RWPE2 (cell line): ENCODE measurements around the gene RCBTB2.
A peak's percentile ranks its signal among the peaks of the same experiment; 100 is the strongest.

Experiments
- ATAC-seq: fragments of 200-7000 bp; cut with Tn5 transposase; 3 replicates; pipeline ENCODE4 v1.9.1; 2021; ENCODE audit warnings: low read depth
- DNase-seq: peaks from one replicate; pipeline ENCODE4 v3.0.0-alpha.2; 2020; ENCODE audit warnings: low spot score
- H3K27ac ChIP-seq: fragments of 450-650 bp; 2 replicates; pipeline ENCODE4 v1.5.1; 2017; ENCODE audit warnings: mild to moderate bottlenecking; ENCODE audit not compliant: poor library complexity, severe bottlenecking
- H3K27me3 ChIP-seq: fragments of 250-450 bp; sonication (Bioruptor Pico); 2 replicates; pipeline ENCODE4 v1.5.1; 2021; ENCODE audit warnings: mild to moderate bottlenecking, moderate library complexity; ENCODE audit not compliant: insufficient read depth, poor library complexity, severe bottlenecking
- H3K36me3 ChIP-seq: fragments of 250-450 bp; sonication (Bioruptor Pico); 2 replicates; pipeline ENCODE4 v1.5.1; 2020; ENCODE audit warnings: low read depth, mild to moderate bottlenecking, moderate library complexity
- H3K4me1 ChIP-seq: fragments of 250-450 bp; sonication (Bioruptor Pico); 2 replicates; pipeline ENCODE4 v1.5.1; 2021; ENCODE audit warnings: mild to moderate bottlenecking, moderate library complexity; ENCODE audit not compliant: insufficient read depth, poor library complexity, severe bottlenecking
- H3K4me3 ChIP-seq: fragments of 250-450 bp; sonication (Bioruptor Pico); 2 replicates; pipeline ENCODE4 v1.5.1; 2021; ENCODE audit warnings: mild to moderate bottlenecking, moderate library complexity; ENCODE audit not compliant: severe bottlenecking
- H3K9me3 ChIP-seq: fragments of 250-450 bp; sonication (Bioruptor Pico); 2 replicates; pipeline ENCODE4 v1.5.1; 2021; ENCODE audit warnings: mild to moderate bottlenecking, moderate library complexity; ENCODE audit not compliant: severe bottlenecking
- TF ChIP-seq, protein P1 (sequence below): fragments of 450-650 bp; IDR thresholded peaks from one replicate; pipeline ENCODE4 v1.5.1; 2017; ENCODE audit warnings: mild to moderate bottlenecking, moderate library complexity; ENCODE audit not compliant: poor library complexity, severe bottlenecking

The RCBTB2 gene

DNA sequence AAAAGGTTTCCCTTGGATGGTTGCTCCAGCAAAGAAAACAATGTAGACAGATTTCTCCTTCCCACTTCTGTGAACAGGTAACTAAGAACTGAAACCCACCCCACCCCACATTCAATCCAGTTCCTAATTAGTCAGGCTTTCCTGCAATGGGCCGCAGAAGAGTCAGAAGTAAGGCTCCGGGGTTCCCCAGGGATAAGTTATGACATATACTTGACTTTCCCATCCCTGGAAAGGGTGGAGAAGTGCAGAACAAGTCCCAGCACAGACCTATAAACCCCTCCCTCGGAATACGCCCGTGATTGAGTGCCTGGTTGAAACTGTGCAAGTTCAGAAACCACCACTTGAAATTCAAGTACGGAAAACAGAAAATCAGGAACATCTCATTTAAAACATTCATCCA is 24.9 kb downstream of the RCBTB2 start:
- Histone ChIP-seq H3K36me3 (no peaks in the 10 kb centered on the region), H3K4me3 (no peak overlapping the region), H3K4me1 (peaks cover 15% of the 10 kb centered on the region), H3K9me3 (no peaks in the 10 kb centered on the region), H3K27ac (peak overlapping the region; percentile 28), H3K27me3 (no peaks in the 10 kb centered on the region)
- ATAC-seq: peak; percentile 88
- no peak for DNase-seq
- TF ChIP-seq, protein P1, sequence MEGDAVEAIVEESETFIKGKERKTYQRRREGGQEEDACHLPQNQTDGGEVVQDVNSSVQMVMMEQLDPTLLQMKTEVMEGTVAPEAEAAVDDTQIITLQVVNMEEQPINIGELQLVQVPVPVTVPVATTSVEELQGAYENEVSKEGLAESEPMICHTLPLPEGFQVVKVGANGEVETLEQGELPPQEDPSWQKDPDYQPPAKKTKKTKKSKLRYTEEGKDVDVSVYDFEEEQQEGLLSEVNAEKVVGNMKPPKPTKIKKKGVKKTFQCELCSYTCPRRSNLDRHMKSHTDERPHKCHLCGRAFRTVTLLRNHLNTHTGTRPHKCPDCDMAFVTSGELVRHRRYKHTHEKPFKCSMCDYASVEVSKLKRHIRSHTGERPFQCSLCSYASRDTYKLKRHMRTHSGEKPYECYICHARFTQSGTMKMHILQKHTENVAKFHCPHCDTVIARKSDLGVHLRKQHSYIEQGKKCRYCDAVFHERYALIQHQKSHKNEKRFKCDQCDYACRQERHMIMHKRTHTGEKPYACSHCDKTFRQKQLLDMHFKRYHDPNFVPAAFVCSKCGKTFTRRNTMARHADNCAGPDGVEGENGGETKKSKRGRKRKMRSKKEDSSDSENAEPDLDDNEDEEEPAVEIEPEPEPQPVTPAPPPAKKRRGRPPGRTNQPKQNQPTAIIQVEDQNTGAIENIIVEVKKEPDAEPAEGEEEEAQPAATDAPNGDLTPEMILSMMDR: no peak

DNA sequence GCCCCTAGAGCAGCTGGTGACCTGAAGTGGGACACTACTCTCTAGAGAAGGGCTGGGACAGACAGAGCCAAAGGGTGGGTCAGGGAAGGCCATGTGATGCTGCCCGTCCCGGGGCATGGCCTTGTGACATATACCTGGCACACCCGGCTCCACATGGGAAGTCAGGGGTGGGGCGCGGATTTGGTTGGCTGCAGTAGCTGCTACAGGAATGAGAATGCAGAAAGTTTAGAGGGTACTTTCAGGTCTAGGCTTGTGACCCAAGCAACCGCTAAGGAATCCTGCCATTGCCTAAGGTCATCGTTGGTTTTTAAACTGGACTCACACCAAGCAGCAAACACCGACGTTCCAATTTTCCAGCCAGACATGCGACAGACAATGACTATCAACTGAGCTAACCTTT is 25.9 kb downstream of the RCBTB2 start:
- Histone ChIP-seq H3K36me3 (no peaks in the 10 kb centered on the region), H3K27me3 (no peaks in the 10 kb centered on the region), H3K27ac (peak overlapping the region; percentile 28), H3K4me1 (peaks cover 15% of the 10 kb centered on the region), H3K9me3 (no peaks in the 10 kb centered on the region), H3K4me3 (no peak overlapping the region)
- no peak for ATAC-seq
- TF ChIP-seq, protein P1: no peak
- DNase-seq: no peak

DNA sequence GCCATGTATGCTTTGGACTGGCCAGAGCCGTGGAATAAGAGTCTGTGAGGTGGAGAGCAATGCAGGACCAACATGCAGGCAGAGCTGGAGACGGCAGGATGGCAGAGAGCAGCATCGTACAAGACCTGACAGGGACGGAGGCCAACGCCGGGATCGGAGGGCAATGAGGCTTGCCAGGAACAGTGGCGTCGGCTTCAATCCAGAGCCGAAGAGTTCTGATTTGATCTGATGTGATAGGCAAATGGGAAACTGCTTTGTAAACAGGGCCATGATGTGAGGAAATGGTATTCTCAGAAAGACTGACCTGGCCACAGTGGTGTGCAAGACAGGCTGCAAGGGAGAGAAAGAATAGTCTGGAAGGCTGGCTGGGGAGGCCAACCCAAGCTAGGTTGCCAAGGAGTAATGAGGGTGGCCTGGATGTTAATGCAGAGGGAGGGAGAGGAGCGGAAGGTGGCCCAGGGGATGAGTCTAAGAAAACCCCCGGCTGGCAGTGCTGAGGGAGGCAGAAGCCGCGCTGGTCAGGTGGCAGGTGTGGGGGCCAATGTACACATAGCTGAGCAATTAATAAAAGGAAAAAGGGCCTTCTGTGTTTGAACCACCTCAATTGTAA is 26.7 kb downstream of the RCBTB2 start:
- no peak overlapping the region for H3K4me3 ChIP-seq

DNA sequence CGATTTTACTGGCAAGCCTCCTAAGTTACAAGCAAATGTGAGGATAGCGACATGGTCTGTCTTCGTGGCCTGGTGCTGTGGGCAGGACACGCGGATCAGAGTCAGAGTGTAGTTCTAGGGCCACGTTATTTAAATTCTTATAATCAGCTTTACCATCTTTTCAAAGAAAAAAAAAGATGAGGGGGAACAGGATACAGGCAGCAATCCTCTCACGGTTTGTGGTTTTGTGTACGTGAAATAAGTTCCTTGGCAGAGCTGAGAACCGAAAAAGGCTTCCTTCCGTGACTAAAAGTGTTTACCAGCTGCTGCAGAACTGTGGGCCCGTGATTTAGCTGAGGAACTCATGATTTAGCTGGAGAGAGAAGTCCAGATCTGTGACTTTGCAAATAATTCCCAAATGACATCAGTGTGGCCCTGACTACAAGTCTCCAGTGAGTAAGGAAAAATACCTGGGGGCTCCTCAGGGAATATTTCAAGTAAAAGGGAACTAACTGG is 27.2 kb downstream of the RCBTB2 start:
- Histone ChIP-seq H3K4me1 (peaks cover 22% of the 10 kb centered on the region), H3K36me3 (no peaks in the 10 kb centered on the region), H3K4me3 (no peak overlapping the region), H3K27ac (no peak overlapping the region), H3K9me3 (no peaks in the 10 kb centered on the region), H3K27me3 (no peaks in the 10 kb centered on the region)
- ATAC-seq: no peak
- DNase-seq: no peak
- TF ChIP-seq, protein P1: no peak

More for the DNA sequence above, 26.7 kb downstream of the RCBTB2 start:
- H3K27me3 ChIP-seq: no peaks in the 10 kb centered on the region
- H3K9me3 ChIP-seq: no peaks in the 10 kb centered on the region
- no peak overlapping the region for H3K27ac ChIP-seq
- peaks cover 17% of the 10 kb centered on the region for H3K4me1 ChIP-seq
- ATAC-seq: no peak
- DNase-seq: no peak
- TF ChIP-seq, protein P1: no peak
- no peaks in the 10 kb centered on the region for H3K36me3 ChIP-seq

DNA sequence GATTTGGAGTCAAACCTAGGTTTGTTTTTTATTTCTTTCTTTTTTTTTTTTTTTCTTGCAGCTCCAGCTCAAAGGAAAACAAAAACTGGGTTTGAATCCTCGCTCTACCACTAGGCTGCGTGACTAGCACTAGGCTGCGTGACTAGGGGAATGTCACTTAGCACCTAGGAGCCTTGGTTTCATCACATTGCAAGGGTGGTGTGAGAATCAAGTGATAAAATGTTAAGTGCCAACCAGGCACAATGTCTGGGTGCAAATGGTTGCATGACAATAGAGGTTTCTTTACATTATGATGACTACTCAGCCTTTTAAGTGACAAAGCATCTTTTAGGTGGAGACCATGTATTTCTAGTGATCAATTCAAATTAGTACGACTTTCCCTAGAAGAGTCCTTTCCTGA is 27.9 kb downstream of the RCBTB2 start:
- no peak for DNase-seq

More for the DNA sequence above, 27.9 kb downstream of the RCBTB2 start:
- no peak overlapping the region for H3K27ac ChIP-seq
- H3K9me3 ChIP-seq: no peaks in the 10 kb centered on the region
- ATAC-seq: no peak
- no peaks in the 10 kb centered on the region for H3K27me3 ChIP-seq
- H3K4me3 ChIP-seq: no peak overlapping the region
- no peaks in the 10 kb centered on the region for H3K36me3 ChIP-seq
- TF ChIP-seq, protein P1: no peak
- H3K4me1 ChIP-seq: peaks cover 25% of the 10 kb centered on the region
